Skin epidermis (tissue), 12 donors: ENCODE measurements around the gene SAMD10.
"Not testable (repeated sequence)": the region's sequence is repeated elsewhere in the genome, so short reads cannot be mapped to it uniquely, and the experiment has no call there.

ENCODE experiments used
- H3K27ac ChIP-seq, 21 experiments: fragments of 200-600 bp; sonication (generic) in 11 of 21; one replicate each; pipeline ENCODE4 v1.5.0; 2020; ENCODE audit warnings: mild to moderate bottlenecking in 3 of 21, inconsistent platforms in 2 of 21, moderate library complexity in 2 of 21
- H3K4me3 ChIP-seq, 7 experiments: fragments of 200-600 bp; sonication (generic) in 2 of 7; one replicate each; pipeline ENCODE4 v1.5.0; 2020; ENCODE audit warnings: inconsistent platforms in 2 of 7, mild to moderate bottlenecking in 2 of 7, moderate library complexity in 1 of 7

Gene SAMD10

GRCh38 chr20:63931735-63932134 is 47.7 kb downstream of the SAMD10 start:
- no peak overlapping the region for H3K4me3 ChIP-seq
- H3K27ac ChIP-seq: no peak overlapping the region

DNA sequence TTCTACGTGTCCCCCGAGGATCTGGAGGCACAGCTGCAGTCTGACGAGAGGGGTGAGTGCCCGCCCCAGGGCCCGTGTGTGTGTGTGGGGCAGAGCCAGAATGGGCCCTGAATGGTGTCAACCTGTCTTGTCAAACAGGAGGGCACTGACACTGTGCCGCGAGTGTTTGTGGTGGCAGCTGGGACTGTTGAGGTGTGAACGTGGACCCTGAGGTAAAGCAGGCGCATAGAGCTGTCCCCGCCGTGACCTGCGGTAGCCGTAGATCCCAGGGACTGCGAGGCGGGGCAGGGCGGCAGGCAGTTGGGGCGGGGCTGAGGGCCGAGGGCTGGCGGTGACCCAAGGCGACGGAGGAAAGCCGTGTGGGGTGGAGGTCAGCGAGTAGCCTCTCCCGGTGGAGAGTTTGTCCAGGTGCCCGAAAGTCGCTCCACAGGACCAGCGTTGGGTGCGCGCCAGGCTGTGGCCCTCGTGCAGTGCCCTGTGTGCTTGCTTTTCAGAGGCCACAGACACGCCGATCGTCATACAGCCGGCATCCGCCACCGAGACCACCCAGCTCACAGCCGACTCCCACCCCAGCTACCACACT is 48.4 kb downstream of the SAMD10 start:
- no peak overlapping the region for H3K4me3 ChIP-seq
- H3K27ac ChIP-seq: no peak overlapping the region

DNA sequence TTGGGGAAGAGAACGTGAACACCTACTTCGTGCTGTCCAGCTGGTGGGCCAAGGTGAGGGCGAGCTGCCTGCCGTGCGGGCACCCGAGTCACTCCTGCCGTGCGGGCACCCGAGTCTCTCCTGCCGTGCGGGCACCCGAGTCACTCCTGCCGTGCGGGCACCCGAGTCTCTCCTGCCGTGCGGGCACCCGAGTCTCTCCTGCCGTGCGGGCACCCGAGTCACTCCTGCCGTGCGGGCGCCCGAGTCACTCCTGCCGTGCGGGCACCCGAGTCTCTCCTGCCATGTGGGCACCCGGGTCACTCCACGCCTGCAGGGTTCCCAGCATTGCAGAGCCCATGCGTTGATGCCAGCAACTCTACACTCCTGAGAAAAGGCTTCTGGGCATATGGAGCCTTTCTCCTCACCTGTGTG is 50.0 kb downstream of the SAMD10 start:
- not testable (repeated sequence) for H3K27ac ChIP-seq, H3K4me3 ChIP-seq

DNA sequence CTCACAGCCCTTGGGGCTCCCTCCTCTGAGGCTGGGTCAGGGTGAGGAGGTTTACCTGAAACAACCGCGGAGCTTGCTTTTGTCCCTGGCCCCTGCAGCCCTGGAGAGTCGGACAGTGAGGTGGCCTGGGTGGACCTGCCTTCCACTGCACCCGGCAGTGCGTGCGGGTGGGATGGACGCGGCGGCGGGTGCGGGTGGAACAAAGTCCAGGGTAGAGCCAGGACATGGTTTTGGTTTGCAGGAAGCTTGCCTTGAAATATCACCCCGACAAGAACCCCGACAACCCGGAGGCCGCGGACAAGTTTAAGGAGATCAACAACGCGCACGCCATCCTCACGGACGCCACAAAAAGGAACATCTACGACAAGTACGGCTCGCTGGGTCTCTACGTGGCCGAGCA is 50.4 kb downstream of the SAMD10 start:
- no peak overlapping the region for H3K4me3 ChIP-seq
- no peak overlapping the region for H3K27ac ChIP-seq

GRCh38 chr20:63926298-63926697 is 53.1 kb downstream of the SAMD10 start:
- Histone ChIP-seq H3K4me3 (no peak overlapping the region), H3K27ac (no peak overlapping the region)

DNA sequence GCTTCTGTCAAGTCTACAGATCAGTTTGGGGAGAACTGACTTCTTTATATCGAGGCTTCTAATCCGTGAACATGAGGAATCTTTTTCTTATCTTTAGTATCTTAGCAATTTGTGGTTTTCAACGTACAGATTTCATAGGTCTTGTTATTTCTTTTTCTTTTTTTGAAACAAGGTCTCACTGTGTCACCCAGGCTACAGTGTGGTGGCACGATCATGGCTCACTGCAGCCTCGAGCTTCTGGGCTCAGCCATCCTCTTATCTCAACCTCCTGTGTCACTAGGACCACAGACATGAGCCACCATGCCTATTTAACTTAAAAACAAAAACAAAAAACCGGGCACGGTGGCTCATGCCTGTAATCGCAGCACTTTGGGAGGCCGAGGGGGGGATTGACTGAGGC is 55.2 kb downstream of the SAMD10 start:
- no peak overlapping the region for H3K4me3 ChIP-seq
- no peak overlapping the region for H3K27ac ChIP-seq
